ENCODE measurements around the gene CYP19A1. TPM values are rescaled to one million over a fixed set of nuclear protein-coding genes. Genes with fewer than 3 reads are reported as not detected.

CYP19A1 gene
- total and polyA plus RNA-seq, 2 donors: 0.69 to 0.99 TPM

- H3K27ac ChIP-seq (ENCODE audit: low read depth): no peak overlapping the region
- no peak overlapping the region for H3K4me3 ChIP-seq (ENCODE audit: low read depth, low read length)
- no peak for DNase-seq (ENCODE audit: extremely low spot score)
- H3K36me3 ChIP-seq (ENCODE audit: insufficient read depth): no peaks in the 10 kb centered on the region
- H3K4me1 ChIP-seq (ENCODE audit: insufficient read depth): no peaks in the 10 kb centered on the region
- WGBS: 92% methylated on average over 4 of the region's 4 CpGs
Observed at GRCh38 chr15:51328926-51329325, 9.5 kb downstream of the CYP19A1 start.

GRCh38 chr15:51327081-51327480, 11.3 kb downstream of the CYP19A1 start:
- no peak overlapping the region for H3K27ac ChIP-seq (ENCODE audit: low read depth)
- DNase-seq (ENCODE audit: extremely low spot score): no peak
- 93% methylated on average over 2 of the region's 2 CpGs for WGBS

GRCh38 chr15:51325167-51325566, 13.2 kb downstream of the CYP19A1 start:
- no peak for DNase-seq (ENCODE audit: extremely low spot score)
- H3K27ac ChIP-seq (ENCODE audit: low read depth): no peak overlapping the region
- 99% methylated on average over 3 of the region's 3 CpGs for WGBS
- H3K4me3 ChIP-seq (ENCODE audit: low read depth, low read length): no peak overlapping the region
- no peaks in the 10 kb centered on the region for H3K36me3 ChIP-seq (ENCODE audit: insufficient read depth)
- H3K4me1 ChIP-seq (ENCODE audit: insufficient read depth): no peaks in the 10 kb centered on the region

More at GRCh38 chr15:51327081-51327480, 11.3 kb downstream of the CYP19A1 start:
- Histone ChIP-seq H3K36me3 (ENCODE audit: insufficient read depth) (no peaks in the 10 kb centered on the region), H3K4me3 (ENCODE audit: low read depth, low read length) (no peak overlapping the region), H3K4me1 (ENCODE audit: insufficient read depth) (no peaks in the 10 kb centered on the region)

- H3K36me3 ChIP-seq (ENCODE audit: insufficient read depth): no peaks in the 10 kb centered on the region
- no peak overlapping the region for H3K27ac ChIP-seq (ENCODE audit: low read depth)
- no peak for DNase-seq (ENCODE audit: extremely low spot score)
- 79% methylated on average over 7 of the region's 7 CpGs for WGBS
- H3K4me1 ChIP-seq (ENCODE audit: insufficient read depth): no peaks in the 10 kb centered on the region
- H3K4me3 ChIP-seq (ENCODE audit: low read depth, low read length): no peak overlapping the region
Observed at GRCh38 chr15:51323749-51324148, 14.6 kb downstream of the CYP19A1 start.

- 91% methylated on average over 1 of the region's 1 CpG for WGBS
- DNase-seq (ENCODE audit: extremely low spot score): no peak
- H3K4me1 ChIP-seq (ENCODE audit: insufficient read depth): no peaks in the 10 kb centered on the region
- no peak overlapping the region for H3K4me3 ChIP-seq (ENCODE audit: low read depth, low read length)
- no peak overlapping the region for H3K27ac ChIP-seq (ENCODE audit: low read depth)
- H3K36me3 ChIP-seq (ENCODE audit: insufficient read depth): no peaks in the 10 kb centered on the region
Observed at GRCh38 chr15:51322621-51323296, 15.6 kb downstream of the CYP19A1 start.

GRCh38 chr15:51321316-51321715, 17.1 kb downstream of the CYP19A1 start:
- no peak for DNase-seq (ENCODE audit: extremely low spot score)
- Histone ChIP-seq H3K4me3 (ENCODE audit: low read depth, low read length) (no peak overlapping the region), H3K27ac (ENCODE audit: low read depth) (no peak overlapping the region), H3K4me1 (ENCODE audit: insufficient read depth) (no peaks in the 10 kb centered on the region), H3K36me3 (ENCODE audit: insufficient read depth) (no peaks in the 10 kb centered on the region)
- WGBS: 70% methylated on average over 4 of the region's 4 CpGs

GRCh38 chr15:51320843-51321242, 17.6 kb downstream of the CYP19A1 start:
- H3K36me3 ChIP-seq (ENCODE audit: insufficient read depth): no peaks in the 10 kb centered on the region
- 98% methylated on average over 2 of the region's 2 CpGs for WGBS
- H3K4me1 ChIP-seq (ENCODE audit: insufficient read depth): no peaks in the 10 kb centered on the region
- H3K4me3 ChIP-seq (ENCODE audit: low read depth, low read length): no peak overlapping the region
- no peak for DNase-seq (ENCODE audit: extremely low spot score)
- no peak overlapping the region for H3K27ac ChIP-seq (ENCODE audit: low read depth)

GRCh38 chr15:51319539-51319938, 18.9 kb downstream of the CYP19A1 start:
- no peaks in the 10 kb centered on the region for H3K4me1 ChIP-seq (ENCODE audit: insufficient read depth)
- H3K27ac ChIP-seq (ENCODE audit: low read depth): no peak overlapping the region
- H3K4me3 ChIP-seq (ENCODE audit: low read depth, low read length): no peak overlapping the region
- DNase-seq (ENCODE audit: extremely low spot score): no peak
- 75% methylated on average over 2 of the region's 2 CpGs for WGBS
- H3K36me3 ChIP-seq (ENCODE audit: insufficient read depth): no peaks in the 10 kb centered on the region

GRCh38 chr15:51318382-51319150, 19.8 kb downstream of the CYP19A1 start:
- WGBS: 78% methylated on average over 7 of the region's 7 CpGs
- Histone ChIP-seq H3K36me3 (ENCODE audit: insufficient read depth) (no peaks in the 10 kb centered on the region), H3K4me1 (ENCODE audit: insufficient read depth) (no peaks in the 10 kb centered on the region), H3K4me3 (ENCODE audit: low read depth, low read length) (no peak overlapping the region), H3K27ac (ENCODE audit: low read depth) (no peak overlapping the region)
- DNase-seq (ENCODE audit: extremely low spot score): no peak

- no peaks in the 10 kb centered on the region for H3K4me1 ChIP-seq (ENCODE audit: insufficient read depth)
- 91% methylated on average over 1 of the region's 1 CpG for WGBS
- no peak overlapping the region for H3K27ac ChIP-seq (ENCODE audit: low read depth)
- no peak overlapping the region for H3K4me3 ChIP-seq (ENCODE audit: low read depth, low read length)
- no peaks in the 10 kb centered on the region for H3K36me3 ChIP-seq (ENCODE audit: insufficient read depth)
- no peak for DNase-seq (ENCODE audit: extremely low spot score)
Observed at GRCh38 chr15:51316636-51317035, 21.8 kb downstream of the CYP19A1 start.

GRCh38 chr15:51315726-51316125, 22.7 kb downstream of the CYP19A1 start:
- H3K36me3 ChIP-seq (ENCODE audit: insufficient read depth): no peaks in the 10 kb centered on the region
- no peaks in the 10 kb centered on the region for H3K4me1 ChIP-seq (ENCODE audit: insufficient read depth)
- DNase-seq (ENCODE audit: extremely low spot score): no peak
- no peak overlapping the region for H3K27ac ChIP-seq (ENCODE audit: low read depth)
- H3K4me3 ChIP-seq (ENCODE audit: low read depth, low read length): no peak overlapping the region
- 89% methylated on average over 7 of the region's 7 CpGs for WGBS

- no peak for DNase-seq (ENCODE audit: extremely low spot score)
- WGBS: 85% methylated on average over 10 of the region's 10 CpGs
- H3K27ac ChIP-seq (ENCODE audit: low read depth): no peak overlapping the region
- no peaks in the 10 kb centered on the region for H3K4me1 ChIP-seq (ENCODE audit: insufficient read depth)
- no peak overlapping the region for H3K4me3 ChIP-seq (ENCODE audit: low read depth, low read length)
- no peaks in the 10 kb centered on the region for H3K36me3 ChIP-seq (ENCODE audit: insufficient read depth)
Observed at GRCh38 chr15:51314391-51315337, 23.7 kb downstream of the CYP19A1 start.

GRCh38 chr15:51313644-51314280, 24.6 kb downstream of the CYP19A1 start:
- no peak for DNase-seq (ENCODE audit: extremely low spot score)
- H3K4me3 ChIP-seq (ENCODE audit: low read depth, low read length): no peak overlapping the region
- H3K36me3 ChIP-seq (ENCODE audit: insufficient read depth): no peaks in the 10 kb centered on the region
- H3K27ac ChIP-seq (ENCODE audit: low read depth): no peak overlapping the region
- 94% methylated on average over 10 of the region's 10 CpGs for WGBS
- no peaks in the 10 kb centered on the region for H3K4me1 ChIP-seq (ENCODE audit: insufficient read depth)
